HG03280 (cell line): ENCODE data around the gene ILKAP.

ENCODE experiments used
- ATAC-seq: cut with Tn5 transposase; IDR thresholded peaks from one replicate; pipeline ENCODE4 v1.9.1; 2021; ENCODE audit warnings: mild to moderate bottlenecking, moderate library complexity; ENCODE audit not compliant: unreplicated experiment

ILKAP gene

DNA sequence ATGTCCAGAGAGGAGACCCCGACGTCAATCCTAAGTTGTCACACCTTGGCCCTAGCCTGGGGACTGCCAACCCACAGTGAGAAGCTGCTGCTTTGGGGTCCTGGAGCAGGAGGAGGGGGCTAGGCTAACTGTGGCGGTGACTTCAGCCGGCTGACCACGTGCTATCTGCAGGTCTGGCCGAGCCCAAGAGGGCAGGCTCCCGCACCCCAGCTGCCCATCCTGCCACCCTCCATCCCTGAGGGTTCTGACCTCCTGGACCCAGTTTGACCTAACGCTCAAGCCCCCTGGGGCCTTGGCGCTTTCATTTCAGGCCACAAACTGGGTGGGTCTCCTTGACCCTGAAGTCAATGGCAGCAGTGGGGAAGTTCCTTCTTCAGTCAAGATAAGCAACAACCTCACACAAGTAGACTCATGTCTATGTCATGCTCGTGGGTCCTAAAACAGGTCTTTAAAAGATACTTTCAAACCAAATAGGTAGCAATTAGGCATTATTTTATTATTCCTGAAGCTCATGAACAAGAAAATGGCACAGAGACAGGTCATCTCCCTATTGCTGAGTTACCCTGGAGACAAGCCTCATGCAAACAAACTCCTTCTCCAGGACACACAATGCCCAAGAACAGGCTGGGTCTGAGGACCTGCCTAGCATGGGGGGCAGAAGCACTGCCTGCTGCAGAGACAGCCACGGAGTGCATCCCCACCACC, 34.1 kb upstream of the ILKAP start:
- ATAC-seq: no peak

DNA sequence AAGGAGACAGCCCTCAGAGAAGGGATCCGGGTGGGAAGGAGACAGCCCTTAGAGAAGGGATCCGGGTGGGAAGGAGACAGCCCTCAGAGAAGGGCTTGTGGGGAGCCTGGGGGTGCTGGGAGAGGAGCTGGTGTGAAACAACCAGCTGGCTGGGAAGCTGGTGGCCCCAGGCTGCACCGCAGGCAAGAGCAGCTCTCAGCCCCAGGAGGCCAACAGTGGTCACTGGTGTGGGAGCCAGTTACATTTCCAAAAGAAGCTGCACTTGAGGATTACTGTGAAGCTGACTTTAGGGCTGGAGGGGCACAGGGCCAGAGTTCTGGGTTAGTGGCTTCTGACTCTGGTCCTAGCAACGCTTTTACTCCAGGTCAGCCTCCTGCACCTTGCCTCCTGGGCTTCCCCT, 33.1 kb upstream of the ILKAP start:
- no peak for ATAC-seq

DNA sequence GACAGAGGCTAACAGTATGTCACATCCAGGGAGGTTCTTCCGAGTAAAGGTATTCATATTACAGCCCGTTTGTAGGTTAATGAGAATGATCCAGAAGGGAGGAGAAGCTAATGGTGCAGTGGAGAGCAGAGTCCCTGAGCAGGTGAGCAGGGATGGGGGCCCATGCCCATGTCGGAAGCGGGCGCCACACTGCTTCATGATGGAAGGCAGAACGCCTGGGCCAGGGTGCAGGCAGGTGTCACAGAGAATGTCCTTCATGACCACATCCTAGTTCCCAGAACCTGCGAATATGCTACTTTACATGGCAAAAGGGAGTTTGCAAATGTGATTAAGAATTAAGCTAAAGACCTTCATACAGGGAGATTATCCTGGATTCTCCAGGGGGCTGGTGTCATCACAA, 32.4 kb upstream of the ILKAP start:
- ATAC-seq: no peak

DNA sequence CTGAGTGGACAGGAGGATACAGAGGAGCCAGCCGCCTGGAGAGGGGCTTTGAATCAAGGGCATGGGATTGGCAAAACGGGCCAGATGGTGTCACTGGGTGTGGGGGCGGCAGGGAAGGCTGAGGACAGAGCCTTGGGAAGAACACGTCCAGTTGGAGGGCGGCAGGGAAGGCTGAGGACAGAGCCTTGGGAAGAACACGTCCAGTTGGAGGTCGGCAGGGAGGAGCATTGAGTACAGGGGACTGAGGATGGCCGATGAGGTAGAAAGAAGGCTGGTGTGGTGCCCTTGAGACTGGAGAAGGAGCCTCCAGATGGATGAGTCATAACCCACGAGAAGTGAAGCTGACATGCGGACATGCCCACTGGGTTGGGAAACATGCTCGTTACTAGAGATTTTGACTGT, 31.8 kb upstream of the ILKAP start:
- ATAC-seq: no peak

DNA sequence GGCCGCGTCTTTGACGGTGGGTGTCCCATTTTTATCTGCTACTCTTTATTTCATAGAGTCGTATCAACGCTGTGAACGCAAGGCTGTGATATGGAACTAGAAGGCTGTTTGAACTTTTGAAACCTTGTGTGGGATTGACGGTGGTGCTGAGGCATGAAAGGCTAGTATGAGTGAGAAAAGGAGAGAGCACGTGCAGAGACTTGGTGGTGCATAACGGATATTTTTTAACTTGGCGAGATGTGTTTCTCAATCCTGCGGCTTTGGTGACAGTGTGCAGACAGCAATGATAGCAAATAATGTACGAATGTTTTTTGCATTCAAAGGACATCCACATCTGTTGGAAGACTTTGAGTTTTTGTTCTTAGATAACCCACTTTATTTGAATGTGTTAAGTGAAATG, 30.1 kb upstream of the ILKAP start:
- ATAC-seq: no peak

DNA sequence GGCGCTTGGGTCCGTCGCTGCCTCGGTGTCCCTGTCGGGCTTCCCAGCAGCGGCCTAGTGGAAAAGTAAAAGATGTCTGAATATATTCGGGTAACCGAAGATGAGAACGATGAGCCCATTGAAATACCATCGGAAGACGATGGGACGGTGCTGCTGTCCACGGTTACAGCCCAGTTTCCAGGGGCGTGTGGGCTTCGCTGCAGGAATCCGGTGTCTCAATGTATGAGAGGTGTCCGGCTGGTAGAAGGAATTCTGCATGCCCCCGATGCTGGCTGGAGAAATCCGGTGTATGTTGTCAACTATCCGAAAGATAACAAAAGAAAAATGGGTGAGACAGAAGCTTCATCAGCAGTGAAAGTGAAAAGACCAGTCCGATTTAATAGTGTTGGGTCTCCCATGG, 28.3 kb upstream of the ILKAP start:
- ATAC-seq: no peak

DNA sequence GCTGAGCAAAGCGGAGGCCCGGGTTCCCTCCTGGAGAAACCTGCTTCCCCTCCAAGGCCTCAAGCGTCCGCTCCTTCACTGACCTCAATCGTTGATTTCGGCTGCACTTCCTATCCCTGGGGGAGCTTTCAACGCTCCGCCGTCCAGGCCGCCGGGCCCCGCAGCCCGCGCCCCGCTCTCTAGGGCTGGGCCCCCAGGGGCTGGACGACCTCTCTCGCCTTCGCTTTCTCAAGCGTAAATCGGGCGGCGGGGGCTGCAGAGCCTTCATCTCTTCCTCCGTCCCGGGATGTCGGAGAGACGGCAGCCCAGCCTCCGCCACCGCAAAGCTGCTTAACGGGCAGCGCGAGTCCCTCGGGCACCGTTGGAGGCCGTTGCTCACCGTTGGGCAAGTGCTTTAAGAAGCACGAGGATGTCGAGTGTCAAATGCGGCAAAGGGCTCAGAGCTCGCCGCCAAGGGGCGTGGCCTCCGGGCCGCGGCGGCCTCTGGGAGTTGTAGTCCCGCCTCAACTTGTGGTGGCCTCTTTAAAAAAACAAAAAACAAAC, 27.8 kb upstream of the ILKAP start:
- ATAC-seq: peak; percentile 68

DNA sequence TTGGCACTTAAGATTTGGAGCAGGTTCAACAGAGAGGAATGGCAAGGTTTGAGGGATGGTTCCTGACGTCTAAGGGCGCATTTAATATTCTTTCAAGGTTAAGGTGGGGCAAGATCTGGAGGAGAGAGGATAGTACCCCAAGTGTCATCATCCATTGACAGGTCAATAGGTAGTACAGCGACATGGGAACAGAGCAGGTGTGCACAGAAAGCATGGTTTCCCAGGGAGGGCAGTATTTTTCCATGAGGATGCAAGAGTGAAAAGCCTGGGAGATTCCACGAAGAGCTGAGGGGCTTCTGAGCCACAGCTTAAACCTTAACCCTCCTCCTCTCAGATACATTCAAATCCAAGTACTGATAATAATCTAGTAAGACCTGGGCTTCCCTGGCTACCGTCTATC, 27.2 kb upstream of the ILKAP start:
- no peak for ATAC-seq

DNA sequence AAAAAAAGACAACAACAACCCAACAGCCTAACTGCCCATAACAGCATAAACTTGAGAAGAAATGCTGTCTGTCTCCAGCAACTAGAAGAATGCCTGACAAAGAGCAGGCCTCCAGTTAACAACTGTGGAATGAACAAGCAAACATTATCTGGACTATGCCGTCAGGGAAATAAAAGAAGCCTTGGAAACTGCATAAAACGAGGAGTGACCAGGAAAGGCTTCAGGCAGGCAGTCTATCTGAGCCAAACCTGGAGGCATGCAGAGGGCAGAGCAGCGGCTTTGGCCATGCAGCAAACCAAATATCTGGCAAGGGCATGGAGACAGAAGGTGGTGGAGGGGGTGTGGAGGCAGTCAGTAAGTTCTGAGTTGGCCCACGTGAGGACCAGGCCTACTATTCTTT, 25.2 kb upstream of the ILKAP start:
- no peak for ATAC-seq

DNA sequence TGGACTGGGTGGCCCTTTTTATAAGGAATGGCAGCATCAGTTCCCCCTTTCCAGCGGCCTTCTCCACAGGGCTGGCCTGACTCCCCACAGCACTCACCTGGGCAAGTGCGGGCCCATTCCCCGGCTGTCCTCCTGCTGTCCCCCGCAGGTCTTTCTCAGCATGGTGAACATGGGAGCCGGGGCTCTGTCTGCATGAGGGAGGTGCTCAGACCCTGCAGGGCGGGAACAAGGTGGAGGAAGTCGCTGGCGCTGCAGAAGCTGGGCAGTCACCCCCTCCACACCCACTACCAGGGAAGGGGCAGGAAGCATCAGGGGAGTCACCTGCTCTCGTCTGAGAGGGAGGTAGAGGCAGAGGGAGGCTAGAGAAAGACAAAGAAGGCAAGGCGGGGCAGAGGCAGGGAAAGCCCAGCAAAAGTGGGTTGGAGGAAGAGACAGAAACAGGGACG, 24.1 kb upstream of the ILKAP start:
- no peak for ATAC-seq

DNA sequence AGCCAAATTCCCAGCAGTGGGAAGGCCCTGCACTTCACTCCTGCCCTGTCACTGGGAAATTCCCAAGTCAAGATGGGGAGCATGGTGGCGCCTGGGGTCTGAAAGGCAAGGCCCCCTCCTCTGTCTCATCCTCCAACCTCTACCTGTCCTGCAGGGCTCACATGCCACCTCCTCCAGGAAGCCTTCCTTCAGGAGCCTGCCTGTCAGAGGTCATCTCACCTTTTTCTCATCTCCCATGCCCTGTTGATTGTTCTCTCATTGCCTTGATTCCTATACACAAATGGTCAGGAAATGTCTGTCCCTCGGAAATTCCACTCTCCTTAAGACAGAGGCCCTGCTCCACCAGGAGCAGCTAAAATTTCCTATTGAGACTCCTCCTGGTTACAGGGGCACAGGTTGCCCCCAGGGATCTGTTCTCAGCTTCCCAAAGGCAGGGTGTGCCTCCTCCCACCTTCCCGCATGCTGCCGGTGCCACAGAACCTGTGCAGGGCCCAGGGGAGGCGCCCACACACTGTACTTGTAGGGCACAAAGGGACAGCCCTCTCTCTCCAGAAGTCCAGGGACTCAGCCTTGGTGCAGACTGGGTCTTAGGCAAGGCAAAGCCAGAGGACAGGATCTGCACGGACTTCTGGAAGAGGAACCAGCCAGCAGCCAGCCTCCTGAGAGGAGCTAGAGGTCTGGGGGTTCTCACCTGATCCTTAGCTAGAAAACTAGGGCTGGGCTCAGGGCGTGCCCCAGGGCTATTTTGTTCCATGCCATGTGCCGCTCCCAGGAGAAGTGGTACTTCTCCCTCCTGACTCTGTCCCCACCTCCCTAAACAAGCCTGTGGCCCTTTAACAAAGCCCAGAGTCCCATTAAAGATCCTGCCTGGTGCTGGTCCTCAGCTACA, 23.4 kb upstream of the ILKAP start:
- ATAC-seq: no peak

DNA sequence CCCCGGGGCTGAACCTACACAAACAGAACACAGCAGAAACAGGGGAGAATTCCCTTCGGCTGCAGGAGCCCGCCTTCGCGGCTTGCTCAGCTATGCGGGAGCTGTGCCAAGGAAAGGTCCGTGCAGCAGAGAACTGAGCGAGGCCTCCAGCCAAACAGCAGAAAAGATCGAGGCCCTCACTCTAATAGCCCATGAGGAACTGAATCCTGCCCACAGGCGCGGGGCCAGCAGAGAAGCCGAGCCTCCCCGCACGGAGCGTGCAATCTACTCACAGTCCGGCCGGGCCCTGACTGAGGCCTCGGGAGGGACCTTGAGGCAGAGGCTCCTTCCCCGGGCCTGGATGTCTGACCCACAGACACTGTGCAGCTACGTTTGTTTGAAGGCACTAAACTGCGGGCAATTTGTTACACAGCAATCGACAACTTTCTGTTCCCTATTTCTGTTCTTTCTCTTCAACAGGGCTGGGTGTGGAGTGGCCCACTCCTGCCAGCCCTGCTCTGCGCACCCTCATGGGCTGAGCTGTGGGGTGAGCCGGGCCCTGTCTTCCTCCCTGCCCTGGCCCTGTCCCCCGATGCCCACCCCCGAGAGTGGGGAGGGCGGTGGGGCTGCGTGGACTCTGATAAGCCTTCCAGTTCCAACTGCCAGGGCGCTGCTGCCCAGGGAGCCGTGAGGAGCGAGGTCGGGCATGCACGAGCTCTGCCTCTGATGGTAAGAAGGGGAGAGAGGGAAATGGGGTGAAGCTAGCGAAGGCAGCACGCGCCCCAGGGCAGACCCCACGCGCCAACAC, 22.6 kb upstream of the ILKAP start:
- ATAC-seq: no peak

DNA sequence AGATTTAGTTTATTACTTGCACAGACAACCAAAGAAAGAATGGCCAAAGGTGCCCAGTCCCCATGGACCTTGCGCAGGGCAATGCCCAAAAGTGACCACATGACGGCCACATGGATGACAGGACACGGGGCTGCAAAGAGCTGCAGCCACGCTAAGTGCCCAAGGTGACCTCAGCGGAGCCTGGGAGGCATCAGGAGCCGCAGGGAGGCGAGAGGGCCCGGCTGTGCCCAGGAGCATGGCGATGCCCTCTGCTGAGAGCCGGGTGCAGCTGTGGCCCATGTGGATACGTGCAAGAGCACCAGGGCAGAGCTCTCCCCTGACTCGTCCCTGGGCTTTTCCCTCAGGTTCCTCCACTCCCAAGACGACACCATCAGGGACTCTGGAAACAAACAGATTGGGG, 21.6 kb upstream of the ILKAP start:
- no peak for ATAC-seq

DNA sequence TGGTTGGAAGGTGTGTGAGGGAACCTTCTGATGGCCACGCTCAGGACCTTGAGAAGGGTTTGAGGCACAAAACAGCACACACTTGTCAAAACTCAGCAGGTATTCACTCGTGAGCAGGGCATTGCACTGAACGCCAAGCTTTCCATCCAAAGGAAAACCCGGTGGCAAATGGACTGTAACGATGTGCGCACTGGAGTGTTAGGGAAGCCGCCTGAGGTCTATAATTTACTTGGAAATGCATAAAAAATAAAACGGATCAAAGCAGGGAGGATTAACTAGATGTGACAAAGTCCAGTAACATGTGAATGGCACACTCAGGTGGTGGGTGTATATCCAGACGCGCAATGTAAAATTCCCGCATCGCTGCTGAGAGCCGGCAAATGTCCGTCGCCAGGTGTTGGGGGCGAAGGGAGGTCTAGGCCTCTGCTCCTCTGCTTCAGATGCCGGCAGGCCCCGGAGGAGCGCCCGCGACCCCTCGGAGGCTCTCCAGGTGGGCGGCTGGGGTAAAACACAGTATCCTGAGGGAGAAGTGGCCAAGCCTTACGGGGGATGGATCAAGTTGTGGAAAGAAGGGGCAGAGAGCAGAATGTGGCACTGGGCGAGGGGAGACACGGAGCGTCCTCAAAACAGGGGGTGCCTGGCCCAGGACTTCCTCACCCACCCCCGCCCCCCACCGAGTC, 21.0 kb upstream of the ILKAP start:
- ATAC-seq: no peak

DNA sequence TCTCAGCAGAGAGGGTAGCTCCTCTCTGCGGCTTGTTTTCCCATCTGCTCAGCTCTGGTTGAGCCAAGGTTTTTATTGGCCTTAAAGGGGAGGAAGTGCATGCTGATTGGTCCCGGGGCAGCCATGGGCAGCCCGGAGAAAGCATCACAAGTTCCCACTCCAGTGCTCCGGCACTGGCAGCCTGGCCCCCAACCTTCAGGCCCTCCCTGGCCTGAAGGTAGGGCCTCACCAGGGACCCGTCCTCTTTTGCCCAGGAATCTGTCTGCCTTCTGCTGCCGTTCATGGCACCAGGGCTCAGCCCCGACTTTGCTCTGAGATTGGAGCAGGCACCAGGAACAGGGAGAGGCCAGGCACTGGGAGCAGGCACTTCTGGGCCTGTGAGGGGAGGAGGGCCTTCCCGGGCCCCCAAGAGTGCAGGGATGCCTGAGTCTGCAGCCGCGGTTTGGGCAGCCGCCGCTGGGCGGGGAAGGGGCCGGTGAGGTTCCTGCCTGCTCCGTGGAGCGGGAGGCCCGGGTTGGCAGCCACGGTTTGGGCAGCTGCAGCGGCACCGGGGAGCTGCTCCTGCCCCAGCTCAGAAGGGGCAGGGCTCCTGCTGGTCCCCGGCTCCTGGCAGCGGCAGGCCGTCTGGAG, 17.5 kb upstream of the ILKAP start:
- ATAC-seq: no peak

DNA sequence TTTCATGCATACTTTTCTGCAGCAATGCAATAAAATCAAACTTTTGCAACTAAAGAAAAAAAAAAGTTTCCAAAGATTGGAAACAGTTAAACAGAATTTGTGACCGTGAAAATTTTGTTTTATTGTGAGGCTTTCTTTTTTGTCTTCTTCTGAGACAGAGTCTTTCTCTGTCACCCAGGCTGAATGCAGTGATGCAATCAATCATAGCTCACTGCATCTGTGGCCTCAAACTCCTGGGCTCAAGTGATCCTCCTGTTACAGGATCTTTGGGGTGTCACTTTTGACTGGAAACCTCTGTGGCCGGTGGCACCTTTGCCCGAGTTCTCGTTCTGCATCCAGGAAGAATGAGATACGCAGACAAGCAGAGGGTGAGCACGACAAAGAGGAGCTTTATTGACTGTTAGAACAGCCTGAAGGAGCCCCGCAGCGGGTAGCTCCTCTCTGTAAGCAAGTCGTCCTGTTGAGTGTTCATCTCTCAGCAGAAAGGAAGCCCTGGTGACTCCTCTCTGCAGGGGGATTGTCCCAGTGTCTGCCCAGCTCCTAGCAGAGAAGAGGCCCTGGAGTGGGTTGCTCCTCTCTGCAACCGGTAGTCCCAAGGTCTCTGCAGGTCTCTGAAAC, 16.9 kb upstream of the ILKAP start:
- no peak for ATAC-seq

DNA sequence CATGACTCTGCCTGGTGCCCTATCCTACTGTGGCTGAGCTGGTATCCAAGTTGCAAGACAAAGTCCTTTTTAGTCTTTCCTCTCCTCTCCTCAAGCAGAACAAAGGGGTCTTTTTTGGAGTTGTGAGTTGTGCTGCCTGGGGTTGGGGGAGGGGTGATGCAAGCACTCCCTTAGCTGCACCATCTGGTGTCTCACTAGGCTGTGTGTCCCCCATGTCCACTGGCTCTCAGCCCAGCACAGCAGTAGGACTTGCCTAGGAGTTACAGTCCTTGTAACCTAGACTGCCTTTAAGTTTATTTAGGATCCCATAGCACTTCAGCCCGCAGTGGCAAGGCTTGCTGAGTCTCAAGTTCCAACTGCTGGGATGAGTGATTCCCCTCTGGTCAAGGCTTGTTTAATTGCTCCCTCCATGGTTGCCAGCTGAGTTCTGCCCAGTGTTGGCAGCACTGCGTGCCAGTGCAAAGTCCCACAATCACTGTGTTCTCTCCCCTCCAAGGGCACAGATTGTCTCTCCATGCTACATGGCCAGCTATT, 13.2 kb upstream of the ILKAP start:
- no peak for ATAC-seq

DNA sequence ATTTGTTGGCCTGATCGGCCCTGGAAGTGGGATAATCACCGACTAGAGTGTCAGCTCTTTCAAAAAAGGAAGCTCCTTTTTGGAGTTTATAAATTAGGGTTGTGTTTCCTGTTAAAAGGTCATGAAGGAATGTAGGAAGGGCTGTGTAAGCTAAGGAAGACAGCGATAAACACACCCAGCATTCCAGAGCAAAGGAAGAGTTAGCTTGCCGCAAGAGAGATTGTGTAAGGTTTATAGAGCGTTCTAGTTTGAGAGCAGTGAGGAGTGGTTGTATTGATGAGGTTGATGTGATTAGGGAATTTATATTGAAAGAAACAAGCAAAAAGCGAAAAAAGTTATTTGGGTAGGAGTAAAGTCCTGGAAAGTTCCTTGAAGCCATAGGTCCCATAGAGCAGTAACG, 3.5 kb upstream of the ILKAP start:
- ATAC-seq: no peak

DNA sequence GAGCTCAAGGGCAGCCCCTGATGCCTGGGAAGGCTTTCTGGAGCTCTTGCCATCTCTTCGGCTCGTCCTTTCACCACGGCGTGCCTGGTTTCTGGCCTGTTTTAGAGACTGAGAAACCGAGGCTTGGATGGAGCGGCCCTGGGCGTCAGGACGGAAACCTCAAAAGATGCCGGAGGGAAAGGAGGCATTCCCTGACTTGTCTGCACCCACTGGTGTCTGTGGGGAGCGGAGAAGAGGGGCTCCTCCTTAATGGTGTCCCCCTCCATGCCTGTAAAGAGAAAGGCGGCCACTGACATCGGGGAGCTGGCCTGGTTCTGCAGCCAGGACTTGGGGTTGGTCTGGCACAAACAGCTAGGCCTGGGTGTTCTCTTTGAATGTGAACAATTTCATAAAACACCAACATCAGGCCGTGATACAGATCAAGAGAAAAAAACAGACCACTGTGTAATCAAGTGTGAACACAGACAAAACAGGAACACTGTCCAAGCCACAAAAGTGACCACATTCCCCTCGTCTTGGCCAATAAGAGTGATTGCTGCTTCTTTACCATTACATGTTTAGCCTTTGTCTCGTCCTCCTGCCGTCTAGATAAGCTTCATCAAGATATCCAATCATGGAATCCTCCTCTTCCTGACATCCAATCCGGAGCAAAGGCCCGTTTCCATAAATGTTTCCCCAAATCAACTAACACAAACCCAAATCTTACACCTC, 633 bp upstream of the ILKAP start:
- peak; percentile 23 for ATAC-seq
